Activated naive CD8-positive, alpha-beta T cell (primary cell): ENCODE data around the gene PSD2.

Experiments
- H3K27ac Mint-ChIP-seq: one replicate; pipeline ENCODE4 v1.8.0; 2021; ENCODE audit warnings: mixed read lengths
- H3K27me3 Mint-ChIP-seq: one replicate; pipeline ENCODE4 v1.8.0; 2021; ENCODE audit warnings: mixed read lengths
- H3K36me3 Mint-ChIP-seq: one replicate; pipeline ENCODE4 v1.8.0; 2021; ENCODE audit warnings: mixed read lengths
- H3K4me1 Mint-ChIP-seq: one replicate; pipeline ENCODE4 v1.8.0; 2021; ENCODE audit warnings: low read depth, mixed read lengths
- H3K4me3 Mint-ChIP-seq: one replicate; pipeline ENCODE4 v1.8.0; 2021; ENCODE audit warnings: mild to moderate bottlenecking, mixed read lengths
- H3K9me3 Mint-ChIP-seq: one replicate; pipeline ENCODE4 v1.8.0; 2021; ENCODE audit warnings: low read depth, mixed read lengths

PSD2 gene

DNA sequence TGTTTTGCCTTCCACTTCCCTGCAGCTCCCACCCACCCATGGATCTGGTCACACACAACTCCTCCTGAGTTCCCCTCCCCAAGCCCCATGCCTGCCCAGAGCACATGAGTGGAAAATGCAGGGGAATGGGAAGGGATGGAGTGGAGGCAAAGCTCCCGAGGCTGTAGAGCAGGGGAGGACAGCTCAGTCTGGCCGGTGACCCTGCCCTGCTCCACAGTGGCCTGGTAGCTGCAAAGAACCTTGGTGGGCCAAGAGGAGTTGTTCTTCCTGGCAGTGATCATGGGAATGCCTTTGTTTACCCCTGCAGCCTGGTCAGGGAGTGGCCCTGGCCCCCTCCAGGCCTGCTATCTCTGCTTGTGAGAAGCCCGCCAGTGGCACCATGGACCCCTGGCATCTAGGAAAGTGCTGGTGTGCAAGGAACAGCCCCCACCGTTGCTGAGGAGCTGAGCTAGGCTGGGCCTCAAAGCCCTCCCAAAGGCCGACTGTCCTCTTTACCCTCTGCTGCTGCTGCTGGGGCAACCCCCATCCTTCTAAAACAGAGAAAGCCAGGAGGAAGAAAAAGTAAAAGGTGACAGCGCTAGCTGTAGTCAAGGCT is 60.4 kb downstream of the PSD2 start:
- no peaks in the 10 kb centered on the region for H3K4me1 Mint-ChIP-seq
- no peak overlapping the region for H3K27ac Mint-ChIP-seq
- no peaks in the 10 kb centered on the region for H3K36me3 Mint-ChIP-seq
- H3K27me3 Mint-ChIP-seq: no peaks in the 10 kb centered on the region
- no peaks in the 10 kb centered on the region for H3K9me3 Mint-ChIP-seq
- no peak overlapping the region for H3K4me3 Mint-ChIP-seq

DNA sequence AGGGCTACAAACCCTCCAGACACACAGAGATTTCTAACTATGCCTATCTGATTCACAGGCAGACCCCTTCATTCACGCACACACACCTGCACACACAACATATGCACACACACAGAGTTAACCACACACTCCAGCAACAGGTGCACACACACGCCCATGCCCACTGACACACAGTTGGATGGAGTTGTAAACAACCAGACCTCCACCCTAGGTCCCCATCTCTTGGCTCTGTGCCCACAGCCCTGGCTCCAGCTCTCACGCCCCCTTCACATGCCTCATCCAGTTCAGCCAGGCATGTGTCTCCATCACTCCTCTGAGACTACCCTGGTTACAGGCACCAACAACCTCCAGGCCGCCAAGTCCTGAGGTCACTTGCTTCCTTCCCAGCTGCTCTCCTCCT is 61.1 kb downstream of the PSD2 start:
- Mint-ChIP-seq H3K4me1 (no peaks in the 10 kb centered on the region), H3K27ac (no peak overlapping the region), H3K36me3 (no peaks in the 10 kb centered on the region), H3K9me3 (no peaks in the 10 kb centered on the region), H3K4me3 (no peak overlapping the region), H3K27me3 (no peaks in the 10 kb centered on the region)

- Mint-ChIP-seq H3K4me3 (no peak overlapping the region), H3K27ac (no peak overlapping the region), H3K9me3 (no peaks in the 10 kb centered on the region), H3K27me3 (no peaks in the 10 kb centered on the region), H3K36me3 (no peaks in the 10 kb centered on the region), H3K4me1 (no peaks in the 10 kb centered on the region)
These were observed 63.4 kb downstream of the PSD2 start for GRCh38 chr5:139859013-139859412.

DNA sequence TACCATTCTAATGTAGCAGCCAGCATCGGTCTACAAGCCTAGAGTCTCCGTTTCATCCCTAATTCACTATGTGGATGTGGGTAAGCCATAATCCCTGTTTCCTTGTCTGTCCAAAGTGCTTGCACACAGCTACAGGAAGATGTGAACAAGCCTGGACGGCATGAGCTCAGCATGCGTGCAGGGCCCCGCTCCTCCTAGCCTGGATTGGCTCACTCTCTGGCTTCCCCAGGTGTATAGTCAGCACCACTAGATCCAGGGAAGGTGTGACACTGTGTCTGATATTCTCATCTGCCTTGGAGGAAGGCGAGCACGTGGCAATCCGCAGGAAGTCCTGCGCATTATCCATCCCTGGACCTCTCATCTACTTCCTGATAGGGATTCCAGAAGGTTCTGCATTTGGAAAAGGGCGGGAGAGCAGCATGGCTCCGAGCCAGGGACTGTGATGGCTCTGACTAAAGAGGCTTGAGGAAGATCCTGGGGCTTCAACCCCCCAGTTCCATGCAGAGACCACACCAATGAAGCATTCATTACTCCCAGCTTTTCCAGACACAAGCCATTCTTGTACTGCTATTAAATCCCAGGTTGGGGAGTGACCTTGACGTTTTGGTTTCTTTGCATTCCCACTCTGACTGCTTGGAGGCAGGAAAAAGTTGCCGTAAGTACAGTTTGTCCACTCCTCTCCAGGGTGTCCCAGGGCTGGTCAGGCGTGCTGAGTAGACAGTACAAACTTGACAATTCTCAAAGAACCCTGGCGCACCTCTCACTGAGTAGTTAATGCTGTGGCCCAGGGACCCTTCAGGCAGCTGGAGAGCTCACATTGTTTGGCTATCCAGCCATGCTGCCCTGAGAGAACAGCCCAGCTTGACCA is 65.6 kb downstream of the PSD2 start:
- H3K4me3 Mint-ChIP-seq: no peak overlapping the region
- no peak overlapping the region for H3K27ac Mint-ChIP-seq
- no peaks in the 10 kb centered on the region for H3K4me1 Mint-ChIP-seq
- H3K9me3 Mint-ChIP-seq: no peaks in the 10 kb centered on the region
- H3K36me3 Mint-ChIP-seq: no peaks in the 10 kb centered on the region
- H3K27me3 Mint-ChIP-seq: no peaks in the 10 kb centered on the region

DNA sequence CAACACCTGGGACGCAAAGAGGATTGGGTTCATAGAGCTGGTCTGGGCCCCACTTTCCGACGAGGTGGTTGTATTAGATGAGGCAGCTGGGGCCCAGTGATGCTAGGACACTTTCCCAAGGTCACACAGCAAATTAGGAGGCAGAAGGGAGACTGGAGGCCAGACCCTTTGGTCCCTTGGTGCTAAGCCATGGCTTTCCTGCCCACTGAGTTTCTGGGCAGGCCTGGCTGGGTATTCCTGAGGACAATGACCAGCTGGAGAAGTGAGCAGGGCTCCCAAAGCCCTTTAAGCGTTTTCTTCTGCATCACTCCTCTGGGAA is 66.2 kb downstream of the PSD2 start:
- peaks cover 3% of the 10 kb centered on the region for H3K27me3 Mint-ChIP-seq
- no peak overlapping the region for H3K27ac Mint-ChIP-seq
- H3K36me3 Mint-ChIP-seq: no peaks in the 10 kb centered on the region
- H3K4me3 Mint-ChIP-seq: no peak overlapping the region
- H3K9me3 Mint-ChIP-seq: no peaks in the 10 kb centered on the region
- H3K4me1 Mint-ChIP-seq: no peaks in the 10 kb centered on the region

- peaks cover 6% of the 10 kb centered on the region for H3K27me3 Mint-ChIP-seq
- H3K9me3 Mint-ChIP-seq: no peaks in the 10 kb centered on the region
- H3K4me1 Mint-ChIP-seq: no peaks in the 10 kb centered on the region
- H3K36me3 Mint-ChIP-seq: no peaks in the 10 kb centered on the region
- H3K4me3 Mint-ChIP-seq: no peak overlapping the region
- H3K27ac Mint-ChIP-seq: no peak overlapping the region
These were observed 66.7 kb downstream of the PSD2 start for GRCh38 chr5:139862313-139862712.

DNA sequence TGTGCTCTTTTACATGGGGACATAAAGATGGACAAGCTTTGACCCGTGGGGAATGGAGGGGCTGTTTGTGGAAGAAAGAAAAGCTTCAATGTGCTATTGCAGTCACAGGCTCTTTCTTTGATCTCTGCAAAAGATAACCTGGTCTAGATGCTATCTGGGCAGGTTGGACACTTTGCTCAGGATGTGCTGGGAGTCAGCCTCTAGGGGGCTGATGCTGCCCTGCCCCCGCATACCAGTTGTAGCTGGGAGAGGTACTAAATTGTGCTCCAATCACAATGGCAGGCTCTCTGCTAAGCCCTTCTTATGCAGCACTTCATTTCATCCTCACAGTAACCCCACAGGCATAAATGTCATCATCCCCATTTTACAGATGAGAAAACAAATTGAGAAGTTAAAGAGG is 67.2 kb downstream of the PSD2 start:
- H3K4me1 Mint-ChIP-seq: no peaks in the 10 kb centered on the region
- no peak overlapping the region for H3K4me3 Mint-ChIP-seq
- peaks cover 6% of the 10 kb centered on the region for H3K27me3 Mint-ChIP-seq
- H3K27ac Mint-ChIP-seq: no peak overlapping the region
- no peaks in the 10 kb centered on the region for H3K36me3 Mint-ChIP-seq
- no peaks in the 10 kb centered on the region for H3K9me3 Mint-ChIP-seq

DNA sequence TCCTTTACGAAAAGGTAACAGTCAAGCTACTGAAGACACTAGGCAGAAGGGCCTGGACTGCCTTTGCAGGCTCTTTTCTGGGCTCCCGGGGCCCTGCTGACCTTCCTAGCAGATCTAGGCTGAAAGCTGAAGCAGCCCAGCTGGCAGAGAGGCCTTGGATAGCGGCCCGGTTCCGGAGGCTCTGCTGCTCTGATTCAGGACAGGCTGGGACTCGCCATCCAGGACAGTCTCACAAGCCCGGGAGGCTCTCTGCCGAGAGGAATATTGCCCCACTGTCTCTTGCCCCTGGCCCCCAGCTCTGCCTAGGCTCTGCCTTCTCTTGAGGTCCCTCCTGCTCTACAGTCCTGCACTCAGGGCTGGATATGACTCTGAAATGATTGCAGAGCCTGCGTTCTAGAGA is 67.8 kb downstream of the PSD2 start:
- H3K4me1 Mint-ChIP-seq: no peaks in the 10 kb centered on the region
- no peak overlapping the region for H3K27ac Mint-ChIP-seq

DNA sequence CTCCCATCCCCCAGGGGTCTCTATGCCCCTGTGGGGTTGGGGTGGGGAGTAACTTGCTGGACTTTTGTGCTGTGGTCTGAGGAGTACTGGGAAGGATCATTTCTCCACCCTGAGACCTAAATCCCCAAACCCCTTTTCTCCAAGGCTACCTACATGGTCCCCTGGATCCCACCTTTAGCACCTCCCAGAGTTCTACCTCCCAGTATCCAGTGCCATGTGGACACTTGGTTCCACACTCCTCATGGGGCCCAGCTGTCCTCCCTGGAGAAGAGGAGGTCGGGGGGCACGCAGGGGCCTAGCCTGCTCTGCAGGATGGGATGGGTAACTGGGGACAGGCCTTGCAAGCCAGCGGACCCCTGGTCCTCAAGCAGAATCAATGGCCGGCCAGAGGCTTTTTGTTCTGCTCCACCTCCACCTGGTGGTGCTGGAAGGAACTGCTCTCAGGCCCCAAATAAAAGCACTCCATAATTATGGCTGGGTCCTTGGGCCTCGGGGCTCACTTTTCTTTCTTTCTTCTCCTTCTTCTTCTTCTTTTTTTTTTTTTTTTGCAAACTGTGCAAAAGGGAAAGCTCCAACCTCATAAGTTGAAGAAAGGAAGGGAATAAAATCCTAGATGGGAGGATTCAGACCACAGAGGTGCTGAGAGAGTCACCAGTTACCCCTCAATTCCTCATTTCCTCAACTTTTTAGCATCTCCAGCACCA is 68.4 kb downstream of the PSD2 start:
- Mint-ChIP-seq H3K4me1 (no peaks in the 10 kb centered on the region), H3K9me3 (no peaks in the 10 kb centered on the region), H3K27ac (no peak overlapping the region), H3K4me3 (no peak overlapping the region), H3K36me3 (no peaks in the 10 kb centered on the region), H3K27me3 (peaks cover 6% of the 10 kb centered on the region)

More for the DNA sequence above, 67.8 kb downstream of the PSD2 start:
- no peak overlapping the region for H3K4me3 Mint-ChIP-seq
- H3K9me3 Mint-ChIP-seq: no peaks in the 10 kb centered on the region
- peaks cover 6% of the 10 kb centered on the region for H3K27me3 Mint-ChIP-seq
- H3K36me3 Mint-ChIP-seq: no peaks in the 10 kb centered on the region

DNA sequence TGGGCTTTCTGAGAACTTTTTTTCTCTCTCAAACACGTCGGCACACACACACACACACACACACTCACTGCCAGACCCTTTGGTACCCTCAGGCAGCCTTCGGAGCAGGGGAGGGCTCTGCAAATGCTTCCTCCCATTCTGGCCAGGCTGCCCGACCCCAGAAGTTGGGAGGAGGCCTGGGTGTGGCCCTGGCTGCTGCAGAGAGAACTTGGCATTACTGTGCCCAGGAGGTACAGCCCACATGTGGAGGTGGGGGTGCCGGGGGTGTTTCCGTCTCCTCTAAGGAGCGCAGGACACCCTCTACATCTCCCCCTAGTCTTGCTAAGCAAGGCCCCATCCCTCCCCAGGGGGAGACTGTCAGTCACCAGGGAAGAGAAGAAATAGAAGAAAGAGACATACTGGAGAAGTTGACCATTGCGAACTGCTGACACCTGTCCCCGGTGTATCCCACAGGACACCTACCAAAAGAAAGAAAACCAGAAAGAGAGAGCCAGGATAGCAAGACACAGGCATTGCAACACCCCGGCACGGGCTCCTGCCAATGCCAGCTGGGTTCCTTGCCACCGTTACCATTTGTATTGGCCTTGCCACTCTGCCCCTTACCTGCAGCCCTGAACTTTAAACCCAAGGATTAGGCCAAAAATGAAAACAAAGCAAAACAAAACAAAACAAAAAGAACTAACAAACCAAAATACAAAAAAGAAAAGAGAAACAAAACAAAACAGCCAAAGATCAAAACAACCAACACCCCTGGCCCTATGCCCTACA is 69.3 kb downstream of the PSD2 start:
- H3K27ac Mint-ChIP-seq: no peak overlapping the region
- H3K36me3 Mint-ChIP-seq: no peaks in the 10 kb centered on the region
- H3K4me3 Mint-ChIP-seq: no peak overlapping the region
- no peaks in the 10 kb centered on the region for H3K9me3 Mint-ChIP-seq
- no peaks in the 10 kb centered on the region for H3K4me1 Mint-ChIP-seq
- peaks cover 6% of the 10 kb centered on the region for H3K27me3 Mint-ChIP-seq

DNA sequence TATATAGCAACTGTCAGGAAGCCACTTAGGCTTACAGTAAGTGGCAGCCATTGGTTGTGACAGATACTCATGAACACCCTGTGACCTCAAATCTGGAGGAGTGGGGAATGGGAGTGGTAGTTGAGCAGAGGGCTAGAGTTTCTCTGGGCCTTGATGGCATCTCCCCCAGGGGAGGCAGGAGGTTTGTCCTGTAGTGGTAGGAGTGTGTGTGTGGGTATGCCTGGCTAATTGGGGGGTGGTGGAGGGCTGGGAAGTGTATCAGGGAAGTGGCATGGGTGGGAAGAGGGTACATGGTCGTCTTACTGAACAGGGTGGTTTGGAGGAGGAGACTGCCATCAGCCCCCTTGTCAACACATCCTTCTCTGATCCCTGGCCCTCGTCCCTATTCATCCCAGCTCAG is 71.5 kb downstream of the PSD2 start:
- H3K27me3 Mint-ChIP-seq: peaks cover 6% of the 10 kb centered on the region
- H3K9me3 Mint-ChIP-seq: no peaks in the 10 kb centered on the region
- H3K27ac Mint-ChIP-seq: no peak overlapping the region
- no peaks in the 10 kb centered on the region for H3K4me1 Mint-ChIP-seq
- no peak overlapping the region for H3K4me3 Mint-ChIP-seq
- H3K36me3 Mint-ChIP-seq: no peaks in the 10 kb centered on the region

GRCh38 chr5:139867581-139867980 is 72.0 kb downstream of the PSD2 start:
- Mint-ChIP-seq H3K27me3 (peaks cover 6% of the 10 kb centered on the region), H3K4me1 (no peaks in the 10 kb centered on the region), H3K27ac (no peak overlapping the region), H3K9me3 (no peaks in the 10 kb centered on the region), H3K36me3 (no peaks in the 10 kb centered on the region), H3K4me3 (no peak overlapping the region)

GRCh38 chr5:139869042-139869790 is 73.6 kb downstream of the PSD2 start:
- Mint-ChIP-seq H3K9me3 (no peaks in the 10 kb centered on the region), H3K4me3 (no peak overlapping the region), H3K27ac (no peak overlapping the region), H3K27me3 (peaks cover 6% of the 10 kb centered on the region), H3K36me3 (no peaks in the 10 kb centered on the region), H3K4me1 (no peaks in the 10 kb centered on the region)

GRCh38 chr5:139870677-139871076 is 75.1 kb downstream of the PSD2 start:
- H3K27ac Mint-ChIP-seq: no peak overlapping the region
- peaks cover 6% of the 10 kb centered on the region for H3K27me3 Mint-ChIP-seq
- H3K36me3 Mint-ChIP-seq: no peaks in the 10 kb centered on the region
- no peaks in the 10 kb centered on the region for H3K4me1 Mint-ChIP-seq
- no peaks in the 10 kb centered on the region for H3K9me3 Mint-ChIP-seq
- no peak overlapping the region for H3K4me3 Mint-ChIP-seq
